GM21390 (cell line): ENCODE results near the gene MOSMO.
"Not testable (repeated sequence)": the region's sequence is repeated elsewhere in the genome, so short reads cannot be mapped to it uniquely, and the experiment has no call there.

Source experiments
- ATAC-seq: cut with Tn5 transposase; IDR thresholded peaks from one replicate; pipeline ENCODE4 v1.9.1; 2021; ENCODE audit not compliant: unreplicated experiment

The MOSMO gene

DNA sequence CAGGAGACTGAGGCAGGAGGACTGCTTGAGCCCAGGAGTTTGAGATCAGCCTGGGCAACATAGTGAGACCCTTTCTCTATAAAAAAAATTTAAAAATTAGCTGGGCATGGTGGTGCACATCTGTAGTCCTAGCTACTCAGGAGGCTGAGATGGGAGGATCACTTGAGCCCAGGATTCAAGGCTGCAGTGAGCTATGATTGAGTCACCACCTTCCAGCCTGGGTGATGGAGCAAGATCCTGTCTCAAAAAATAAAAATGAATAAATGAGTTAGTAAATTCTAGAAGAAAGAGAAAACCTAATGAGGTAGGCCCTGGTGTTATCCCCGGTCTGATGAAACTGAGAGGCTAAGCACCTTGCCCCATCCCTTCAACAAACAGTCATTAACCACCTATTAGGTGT is 5.9 kb upstream of the MOSMO start:
- not testable (repeated sequence) for ATAC-seq

DNA sequence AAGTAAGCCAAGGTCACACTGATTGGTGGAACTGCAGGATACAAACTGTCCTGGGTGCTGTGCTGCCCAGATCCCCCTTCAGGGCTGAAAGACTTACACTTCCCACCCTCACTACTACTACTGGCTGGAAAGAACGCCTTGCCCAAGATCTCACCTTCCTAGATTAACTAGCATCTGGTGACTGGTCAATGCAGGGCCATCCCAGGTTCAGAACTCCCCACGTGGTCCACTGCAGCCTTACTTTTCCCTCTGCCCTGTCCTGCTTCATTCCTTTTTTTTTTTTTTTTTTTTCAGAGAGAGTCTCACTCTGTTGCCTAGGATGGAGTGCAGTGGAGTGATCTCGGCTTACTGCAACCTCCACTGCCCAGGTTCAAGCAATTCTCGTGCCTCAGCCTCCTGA is 4.7 kb upstream of the MOSMO start:
- ATAC-seq, result no peak

DNA sequence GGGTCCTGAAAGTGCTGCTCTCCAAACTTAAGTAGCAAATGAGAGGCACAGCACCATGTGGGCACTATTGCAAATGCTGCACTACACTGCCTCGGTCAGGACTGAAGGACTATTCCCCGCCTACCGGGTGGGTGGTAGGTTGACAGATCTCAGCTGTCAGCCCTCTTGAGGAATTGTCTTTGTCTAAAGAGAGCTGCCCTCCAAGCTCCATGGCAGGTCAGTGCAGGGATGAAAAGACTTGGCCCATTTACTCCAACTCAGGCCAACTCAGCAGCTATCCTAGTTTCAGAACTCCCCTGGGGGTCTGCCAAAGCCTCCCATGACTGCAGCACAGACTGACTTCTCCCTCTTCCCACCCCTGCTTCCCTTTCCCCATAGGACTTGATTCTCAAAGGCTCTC is 3.6 kb upstream of the MOSMO start:
- ATAC-seq, result no peak

DNA sequence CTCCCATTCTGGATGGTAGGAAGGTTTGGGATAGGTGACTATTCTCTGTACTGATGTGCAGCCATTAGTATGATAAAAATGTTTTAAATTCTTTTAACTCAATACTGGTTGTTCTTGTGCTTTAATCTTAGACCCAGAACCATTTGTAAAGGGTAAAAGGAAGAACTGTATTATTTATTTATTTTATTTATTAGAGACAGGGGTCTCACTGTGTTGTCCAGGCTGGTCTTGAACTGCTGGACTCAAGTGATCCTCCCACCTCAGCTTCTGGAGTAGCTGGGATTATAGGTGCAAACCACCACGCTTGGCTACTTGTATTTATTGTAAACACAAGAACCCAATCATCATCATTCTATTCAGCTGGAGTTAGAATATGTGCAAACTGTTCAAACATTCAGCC is 2.2 kb upstream of the MOSMO start:
- no peak for ATAC-seq

DNA sequence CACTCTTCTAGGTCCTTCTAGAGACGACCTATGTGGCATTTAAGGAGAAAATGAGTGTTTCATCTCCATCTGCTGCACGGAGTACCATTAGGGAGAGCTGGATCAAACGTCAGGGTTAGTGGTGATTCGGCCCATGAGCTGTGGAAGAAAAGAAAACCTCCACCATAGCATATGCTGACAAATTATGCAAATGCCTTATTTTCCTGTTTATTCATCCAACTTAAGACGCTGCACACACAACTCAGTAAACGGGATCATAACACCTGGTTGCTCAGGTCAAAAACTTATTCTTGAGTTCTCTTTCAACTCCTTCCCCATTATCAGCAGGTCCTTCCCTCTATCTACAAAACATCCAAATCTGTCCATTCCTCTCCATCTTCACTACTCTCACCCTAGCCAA is 1.3 kb upstream of the MOSMO start:
- ATAC-seq, result no peak

DNA sequence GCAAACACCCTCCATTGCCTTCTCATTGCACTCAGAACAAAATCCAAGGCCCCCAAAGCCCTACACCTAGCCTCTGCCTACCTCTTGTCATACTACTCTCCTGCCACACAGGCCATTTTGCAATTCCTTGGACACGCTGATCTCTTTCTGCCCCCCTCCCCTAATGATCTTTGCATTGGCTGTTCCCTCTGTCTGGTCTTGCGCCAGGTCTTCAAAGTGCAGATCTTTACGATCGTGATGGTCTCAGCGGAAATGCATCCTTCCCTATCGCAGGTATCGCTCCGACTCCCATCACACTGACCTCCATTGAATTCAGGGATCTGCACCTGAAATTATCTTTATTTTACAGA is 777 bp upstream of the MOSMO start:
- ATAC-seq, result no peak

DNA sequence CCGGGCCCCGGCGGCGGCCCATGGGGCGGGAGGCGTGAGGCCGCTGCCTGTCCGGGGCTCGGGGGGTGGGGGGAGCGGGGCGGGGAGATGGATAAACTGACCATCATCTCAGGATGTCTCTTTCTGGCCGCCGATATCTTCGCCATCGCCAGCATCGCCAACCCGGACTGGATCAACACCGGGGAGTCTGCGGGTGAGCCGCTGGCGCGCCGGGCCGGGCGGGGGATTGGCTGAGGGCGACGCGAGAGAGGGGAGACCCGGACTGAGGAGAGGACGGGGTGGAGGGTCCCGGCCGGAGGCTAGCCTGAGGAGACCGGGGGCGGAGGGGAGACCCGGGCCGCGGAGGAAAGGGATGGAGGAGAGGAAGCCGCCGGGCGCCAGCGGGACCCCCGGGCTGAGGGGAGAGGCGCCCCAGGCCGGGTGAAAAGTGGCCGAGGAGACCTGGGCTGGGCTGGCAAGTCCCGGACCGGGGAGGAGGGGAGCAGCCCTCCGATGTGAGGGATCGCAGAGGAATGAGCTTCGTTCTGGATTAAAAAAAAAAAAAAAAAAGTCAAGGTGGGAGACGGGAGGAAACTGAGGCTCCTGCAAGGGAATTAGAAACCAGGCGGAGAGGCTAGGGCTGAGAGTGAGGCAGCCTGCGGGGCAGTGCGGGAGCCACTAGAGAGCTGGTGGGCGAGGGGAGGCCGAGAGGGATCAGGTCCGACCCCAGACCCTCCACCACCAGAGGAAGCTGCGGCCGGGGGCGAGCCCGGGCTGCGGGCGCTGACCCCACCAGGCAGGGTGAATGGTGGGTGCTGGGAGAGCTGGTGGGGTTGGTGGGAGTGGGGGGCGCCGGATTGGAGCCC is 526 bp downstream of the MOSMO start:
- peak; percentile 14 for ATAC-seq

DNA sequence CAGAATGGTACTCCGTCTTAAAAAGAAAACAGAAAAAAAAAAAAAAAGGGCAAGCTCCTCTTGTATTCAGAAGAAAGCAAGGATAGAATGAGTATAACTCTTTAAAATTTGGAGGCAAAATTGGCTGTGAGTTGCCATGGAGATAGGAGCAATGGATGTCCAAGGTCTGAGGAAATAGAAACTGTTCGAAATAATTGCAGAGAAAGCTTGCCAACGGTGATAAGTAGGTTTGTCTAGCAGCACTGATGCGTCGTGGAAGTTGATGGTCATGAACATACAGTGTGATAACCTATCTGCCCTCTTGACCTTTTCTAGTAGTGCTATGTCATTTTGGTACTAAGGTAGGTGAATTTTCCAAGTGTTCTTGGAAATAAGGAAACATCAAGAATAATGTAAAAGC is 3.0 kb downstream of the MOSMO start:
- no peak for ATAC-seq

DNA sequence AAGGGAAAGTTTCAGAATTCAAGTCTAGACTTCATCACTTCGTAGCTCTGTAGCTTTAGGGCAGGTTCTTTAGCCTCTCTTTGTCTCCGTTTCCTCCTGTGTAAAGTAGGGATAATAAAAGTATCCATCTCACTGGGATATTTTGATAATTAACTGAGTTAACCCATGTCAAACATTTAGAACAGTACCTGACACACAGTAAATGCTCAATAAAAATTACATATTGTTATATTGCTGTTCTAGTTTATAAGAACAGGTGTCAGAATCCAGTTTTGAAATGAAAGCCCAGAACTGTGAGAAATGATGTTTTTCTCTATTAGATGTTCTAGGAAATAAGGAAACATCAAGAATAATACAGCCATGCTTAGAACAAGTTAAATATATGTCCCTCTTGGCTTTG is 4.3 kb downstream of the MOSMO start:
- ATAC-seq, result no peak

DNA sequence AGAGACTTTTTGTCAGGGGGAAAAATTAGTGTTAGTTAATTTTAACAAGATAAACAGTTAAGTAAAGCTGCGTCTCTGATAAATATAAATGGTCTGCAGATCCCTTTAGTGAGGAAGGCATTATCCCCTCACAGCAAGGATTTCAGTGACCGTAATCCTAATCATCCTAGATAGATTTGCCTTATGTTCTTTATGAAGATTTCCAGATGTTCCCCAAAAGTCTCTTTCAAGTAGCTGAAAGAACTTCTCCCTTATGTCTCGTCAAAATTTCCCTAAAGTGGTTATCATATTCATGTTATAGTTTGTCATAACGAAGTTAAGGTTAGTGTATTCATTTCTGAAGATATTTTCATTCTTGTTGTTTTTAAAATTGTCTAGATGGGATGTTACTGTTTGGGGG is 5.6 kb downstream of the MOSMO start:
- no peak for ATAC-seq

DNA sequence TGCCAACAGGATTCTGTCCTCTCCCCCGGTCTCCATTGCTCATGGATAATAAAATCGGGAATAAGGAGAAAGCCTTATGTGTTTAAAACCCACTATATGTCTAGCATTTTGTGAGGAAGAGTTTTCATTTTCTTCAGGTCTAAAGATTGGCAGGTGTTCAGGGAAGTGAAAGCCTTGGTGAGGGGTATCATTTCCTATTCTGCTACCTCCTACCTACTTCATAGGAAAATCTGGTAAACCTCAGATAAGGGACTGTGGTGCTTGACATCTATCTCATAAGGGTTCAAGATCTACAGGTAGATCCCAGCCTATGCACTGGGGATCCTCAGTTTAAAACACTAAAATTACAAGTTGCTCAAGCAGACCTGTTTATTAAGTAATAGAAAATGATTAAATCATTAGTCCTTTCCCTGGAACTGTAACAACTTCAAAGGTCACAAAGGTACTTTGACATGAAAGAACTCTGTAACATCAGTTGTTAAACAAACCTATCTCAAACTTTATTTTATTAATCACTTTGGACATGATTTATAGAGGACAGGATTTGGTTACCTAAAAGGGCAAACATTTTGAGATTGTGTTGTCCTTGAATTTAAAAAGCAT is 6.5 kb downstream of the MOSMO start:
- ATAC-seq, result no peak

DNA sequence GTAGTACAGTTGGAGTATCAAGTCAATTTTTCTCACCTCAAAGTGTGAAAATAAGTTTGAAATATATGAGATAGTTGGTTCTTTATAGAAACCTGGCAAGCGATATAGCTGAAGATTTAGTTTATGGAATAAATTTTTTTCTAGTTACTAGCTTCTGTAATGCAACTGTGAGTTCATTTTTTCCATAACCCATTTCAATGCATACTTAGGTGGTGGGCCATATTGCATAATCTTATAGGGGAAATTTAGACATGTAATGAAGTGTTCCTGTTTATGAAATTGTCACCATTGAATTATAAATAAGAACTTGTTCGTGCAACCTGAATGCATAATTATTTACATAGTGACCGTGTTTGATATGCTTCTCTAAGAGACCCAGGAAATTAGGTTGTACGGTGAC is 9.0 kb downstream of the MOSMO start:
- ATAC-seq, result no peak

DNA sequence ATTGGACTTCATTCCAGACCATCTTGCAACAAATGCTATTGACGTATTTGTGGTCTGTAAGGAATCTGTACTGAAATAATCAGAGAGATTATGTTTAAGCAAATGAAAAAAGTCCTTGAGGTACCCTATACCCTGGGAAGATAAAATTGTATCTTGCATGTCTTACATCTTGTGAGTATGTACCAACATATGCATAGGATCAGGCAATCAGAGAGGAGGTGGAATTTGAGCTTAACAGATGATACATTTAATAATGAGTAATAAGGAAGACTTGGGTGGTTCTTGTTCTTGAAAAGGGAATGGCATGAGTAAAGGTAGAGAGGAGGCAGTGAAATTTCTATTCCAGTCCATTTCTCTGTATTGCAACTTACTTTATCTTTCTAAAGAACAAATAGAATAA is 10.6 kb downstream of the MOSMO start:
- no peak for ATAC-seq

DNA sequence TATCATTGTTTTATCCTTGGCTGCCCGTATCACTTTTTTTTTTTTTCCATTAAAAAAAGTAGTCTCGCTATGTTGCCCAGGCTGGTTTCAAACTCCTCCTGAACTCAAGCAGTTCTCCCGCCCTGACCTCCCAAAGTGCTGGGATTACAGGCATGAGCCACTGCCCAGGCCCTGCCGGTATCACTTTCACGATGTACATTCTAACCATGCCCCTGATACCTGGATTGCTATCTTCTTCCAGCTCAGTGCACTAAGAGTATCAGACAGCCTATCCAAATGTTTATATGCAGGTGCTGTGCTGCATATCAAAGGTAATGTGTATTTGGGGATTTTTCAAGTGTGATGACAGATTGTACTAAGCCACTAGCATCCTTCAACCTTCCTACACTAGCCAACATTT is 14.2 kb downstream of the MOSMO start:
- ATAC-seq, result no peak

DNA sequence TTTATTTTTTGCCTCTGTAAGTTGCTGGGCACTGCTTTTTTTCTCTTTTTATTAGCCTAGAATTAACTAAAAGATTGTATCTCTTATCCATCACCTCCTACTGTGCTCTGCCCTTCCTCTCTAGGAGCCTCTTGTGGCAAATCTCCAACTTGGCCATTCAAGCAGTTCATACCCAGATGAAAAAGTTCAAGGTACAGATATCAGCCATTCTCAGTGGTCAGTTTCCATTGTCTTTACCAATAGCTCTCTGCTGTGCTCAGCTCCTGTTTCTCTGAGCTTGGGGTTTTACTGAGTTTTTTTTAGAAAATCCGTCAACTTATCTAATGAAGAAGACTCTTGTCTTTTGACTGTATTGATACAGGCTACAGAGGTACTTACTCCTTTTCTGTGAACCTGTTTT is 15.6 kb downstream of the MOSMO start:
- peak; percentile 71 for ATAC-seq

DNA sequence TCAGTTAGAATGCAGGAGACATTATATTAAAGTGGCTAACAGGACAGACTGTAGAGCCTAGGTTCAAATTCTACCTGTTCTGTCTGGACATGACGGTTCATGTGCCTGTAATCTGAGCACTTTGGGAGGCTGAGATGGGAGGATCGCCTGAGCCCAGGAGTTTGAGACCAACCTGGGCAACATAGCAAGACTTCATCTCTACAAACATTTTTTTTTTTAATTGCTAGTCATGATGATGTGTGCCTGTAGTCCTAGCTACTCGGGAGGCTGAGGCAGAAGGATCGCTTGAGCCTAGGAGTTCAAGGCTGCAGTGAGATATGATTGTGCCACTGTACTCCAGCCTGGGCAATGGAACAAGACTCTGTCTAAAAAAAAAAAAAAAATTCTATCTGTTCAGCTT is 16.9 kb downstream of the MOSMO start:
- ATAC-seq, result not testable (repeated sequence)

DNA sequence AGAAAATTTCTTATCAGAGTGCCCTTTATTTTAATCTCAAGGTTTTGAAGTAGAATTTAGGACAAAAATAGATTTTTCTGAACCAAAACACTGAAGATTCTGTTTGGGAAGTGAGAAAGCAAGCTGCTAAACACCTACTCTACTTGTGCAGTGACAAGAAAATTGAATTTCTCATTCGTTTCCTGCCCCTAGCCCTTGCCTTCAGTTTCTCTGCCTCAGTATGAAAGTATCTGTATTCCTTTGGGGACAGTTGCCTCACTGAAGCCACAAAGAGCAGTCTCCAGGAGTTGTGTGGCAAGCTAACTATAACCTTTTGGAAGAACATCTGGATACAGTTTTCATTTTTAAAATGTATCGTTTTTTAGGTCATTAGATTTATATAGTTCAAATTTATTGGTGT is 19.7 kb downstream of the MOSMO start:
- ATAC-seq, result no peak

DNA sequence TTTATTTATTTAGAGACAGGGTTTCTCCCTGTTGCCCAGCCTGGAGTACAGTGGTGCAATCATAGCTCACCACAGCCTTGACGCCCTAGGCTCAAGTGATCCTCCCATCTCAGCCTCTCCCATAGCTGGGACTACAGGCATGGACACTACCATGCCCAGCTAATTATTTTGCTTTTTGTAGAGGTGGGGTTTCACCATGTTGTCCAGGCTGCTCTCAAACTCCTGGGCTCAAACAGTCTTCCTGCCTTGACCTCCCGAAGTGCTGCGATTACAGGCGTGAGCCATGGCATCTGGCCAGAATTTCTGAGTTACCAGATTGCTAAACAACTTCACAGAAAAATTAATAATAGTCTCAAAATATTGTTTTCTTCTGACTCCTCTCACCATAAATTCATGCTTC is 21.7 kb downstream of the MOSMO start:
- ATAC-seq, result no peak

DNA sequence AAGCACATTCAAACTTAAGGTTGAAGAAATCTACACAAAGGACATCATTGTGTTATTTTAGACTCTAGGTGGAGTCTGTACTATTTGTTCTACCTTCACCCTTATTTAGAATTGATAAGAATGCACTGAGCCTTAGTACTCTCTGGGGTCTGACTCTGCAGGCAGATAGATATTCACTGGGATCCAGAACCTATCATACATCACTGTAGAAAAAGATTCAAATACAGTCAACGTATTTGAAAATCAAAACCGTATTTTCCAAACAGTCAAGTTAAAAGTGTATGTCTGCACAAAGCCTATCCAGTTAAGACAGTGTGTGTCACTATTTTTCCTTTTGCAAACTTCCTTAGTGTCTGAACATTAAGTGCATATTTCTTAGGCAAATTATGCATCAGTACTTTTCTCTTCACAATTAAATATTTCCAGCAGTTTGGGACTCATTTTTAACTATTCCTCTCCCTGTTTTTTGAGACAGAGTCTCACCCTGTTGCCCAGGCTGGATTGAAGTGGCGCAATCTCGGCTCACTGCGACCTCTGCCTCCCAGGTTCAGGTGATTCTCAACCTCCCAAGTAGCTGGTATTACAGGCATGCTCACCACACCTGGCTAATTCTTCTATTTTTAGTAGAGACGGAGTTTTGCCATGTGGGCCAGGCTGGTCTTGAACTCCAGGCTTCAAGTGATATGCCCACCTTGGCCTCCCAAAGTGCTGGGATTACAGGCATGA is 22.3 kb downstream of the MOSMO start:
- ATAC-seq, result no peak

DNA sequence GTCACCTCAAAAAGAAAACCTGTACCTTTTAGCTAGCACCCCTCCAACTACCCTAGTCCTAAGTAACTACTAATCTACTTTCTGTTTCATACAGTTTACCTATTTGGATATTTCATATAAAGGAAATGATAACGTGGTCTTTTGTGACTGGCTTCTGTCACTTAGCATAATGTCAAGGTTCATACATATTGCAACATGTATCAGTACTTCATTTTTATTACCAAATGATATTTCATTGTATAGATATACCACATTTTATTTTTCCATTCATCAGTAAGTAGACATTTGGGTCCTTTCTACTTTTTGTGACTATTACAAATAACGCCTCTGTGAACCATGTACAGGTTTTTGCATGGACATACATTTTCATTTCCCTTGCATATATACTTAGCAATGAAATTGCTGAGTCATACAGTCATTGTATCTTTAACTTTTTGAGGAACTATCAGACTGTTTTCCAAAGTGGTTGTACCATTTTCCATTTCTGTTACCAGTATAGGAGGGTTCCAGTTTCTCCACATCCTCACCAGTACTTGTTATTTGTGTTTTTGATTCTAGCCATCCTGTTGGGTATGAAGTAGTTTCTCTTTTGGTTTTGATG is 23.7 kb downstream of the MOSMO start:
- no peak for ATAC-seq

DNA sequence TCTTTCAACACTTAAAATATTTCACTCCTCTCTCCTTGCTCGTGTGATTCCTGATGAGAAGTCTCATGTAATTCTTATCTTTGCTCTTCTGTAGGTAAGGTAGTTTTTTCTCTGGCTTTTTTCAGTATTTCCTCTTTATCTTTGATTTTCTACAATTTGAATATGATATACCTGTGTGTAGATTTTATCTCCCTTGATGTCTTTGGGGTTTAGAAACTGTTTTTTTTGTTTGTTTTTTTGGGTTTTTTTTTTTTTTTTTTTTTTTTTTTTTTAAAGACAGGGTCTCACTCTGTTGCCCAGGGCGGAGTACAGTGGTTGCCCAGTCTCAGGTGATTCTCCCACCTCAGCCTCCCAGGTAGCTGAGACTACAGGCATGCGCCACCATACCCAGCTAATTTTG is 26.6 kb downstream of the MOSMO start:
- no peak for ATAC-seq

DNA sequence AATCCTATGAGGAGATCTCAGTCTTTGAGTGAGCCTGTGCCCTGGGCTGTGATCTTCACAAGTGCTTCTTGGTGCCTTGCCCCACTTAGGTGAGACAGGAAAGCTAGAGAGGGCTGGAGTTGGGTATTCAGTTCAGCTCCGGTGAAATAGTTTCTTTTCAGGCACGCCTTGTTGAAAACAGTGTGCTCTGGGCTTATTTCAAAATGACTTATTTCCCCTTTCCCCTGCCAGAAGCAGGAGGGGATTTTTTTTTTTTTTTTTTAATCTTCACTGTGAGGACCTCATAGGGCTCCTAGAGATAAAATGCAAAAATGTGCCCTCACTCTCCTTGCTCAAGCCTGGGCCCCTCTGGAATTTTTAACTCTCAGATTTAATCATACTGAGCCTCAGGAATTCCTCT is 27.2 kb downstream of the MOSMO start:
- no peak for ATAC-seq
